ENCODE data around the gene KIAA1549.

- TF ChIP-seq CTCF (IDR thresholded peaks at IDR 0.05) (no peak), POLR2A (IDR thresholded peaks at IDR 0.05) (no peak)
These were observed 104.9 kb downstream of the KIAA1549 start for GRCh38 chr7:138876326-138876725.

Measured in testis (tissue), 2 donors.